Progenitor cell of endocrine pancreas (in vitro differentiated cells): ENCODE data around the gene UBA5. TPM values are rescaled to one million over a fixed set of nuclear protein-coding genes. Genes with fewer than 3 reads are reported as not detected.

Experiments used
- DNase-seq: peaks from one replicate; pipeline ENCODE4 v3.0.0; 2021; ENCODE audit warnings: low spot score; ENCODE audit not compliant: unreplicated experiment
- H3K27ac Mint-ChIP-seq: 2 replicates; pipeline ENCODE4 v1.8.0; 2021; ENCODE audit warnings: mild to moderate bottlenecking, moderate library complexity, mixed read lengths
- H3K27me3 Mint-ChIP-seq: 2 replicates; pipeline ENCODE4 v1.8.0; 2021; ENCODE audit warnings: mixed read lengths
- H3K36me3 Mint-ChIP-seq: 2 replicates; pipeline ENCODE4 v1.8.0; 2022; ENCODE audit warnings: mixed read lengths; ENCODE audit not compliant: insufficient read depth
- H3K4me1 Mint-ChIP-seq: 2 replicates; pipeline ENCODE4 v1.8.0; 2021; ENCODE audit warnings: low read depth, mixed read lengths
- H3K4me3 Mint-ChIP-seq: 2 replicates; pipeline ENCODE4 v1.8.0; 2021; ENCODE audit warnings: low read depth, mild to moderate bottlenecking, moderate library complexity, mixed read lengths
- H3K9me3 Mint-ChIP-seq: 2 replicates; pipeline ENCODE4 v1.8.0; 2021; ENCODE audit warnings: low read depth, mixed read lengths
- CTCF ChIP-seq: fragments of 200-600 bp; sonication (generic); IDR thresholded peaks from one replicate; pipeline ENCODE4 v1.5.0; 2021; ENCODE audit warnings: antibody characterized with exemption, mild to moderate bottlenecking; ENCODE audit not compliant: unreplicated experiment
- total RNA-seq: library from RNA; stranded (reverse); gene quantifications from 2 replicates; pipeline ENCODE4 v1.2.1, GENCODE V29; 2021

The UBA5 gene
- total RNA-seq, 1 donor from 2014 or later = 42.7 TPM

- peak; percentile 60 for TF ChIP-seq CTCF
- Mint-ChIP-seq H3K36me3 (peaks cover 1% of the 10 kb centered on the region), H3K4me3 (peak overlapping the region; percentile 90), H3K27ac (peak overlapping the region; percentile 97), H3K4me1 (peaks cover 19% of the 10 kb centered on the region), H3K27me3 (no peaks in the 10 kb centered on the region), H3K9me3 (no peaks in the 10 kb centered on the region)
- peak; percentile 60 for DNase-seq
Measured at GRCh38 chr3:132721479-132722164, 61.5 kb downstream of the UBA5 start.

- peak within 1 kb of the TSS; percentile 93 for H3K4me3 Mint-ChIP-seq
- peaks cover 19% of the 10 kb centered on the region for H3K4me1 Mint-ChIP-seq
- H3K36me3 Mint-ChIP-seq = peaks cover 1% of the 10 kb centered on the region
- peak; percentile 30 for TF ChIP-seq CTCF
- peak; percentile 93 for DNase-seq
- peak within 1 kb of the TSS; percentile 97 for H3K27ac Mint-ChIP-seq
- no peaks in the 10 kb centered on the region for H3K27me3 Mint-ChIP-seq
- no peaks in the 10 kb centered on the region for H3K9me3 Mint-ChIP-seq
Measured at GRCh38 chr3:132722165-132723023, 62.3 kb downstream of the UBA5 start, which contains the start of gene NPHP3. NPHP3 (minus strand) TSS chr3:132722409; CDS start chr3:132722355, 54 bp downstream.

- H3K27ac Mint-ChIP-seq = peak overlapping the region; percentile 94
- no peak for TF ChIP-seq CTCF
- H3K4me3 Mint-ChIP-seq = peak overlapping the region; percentile 93
Measured at GRCh38 chr3:132723024-132723950, 63.2 kb downstream of the UBA5 start.

GRCh38 chr3:132726341-132726823, 66.3 kb downstream of the UBA5 start:
- peaks cover 3% of the 10 kb centered on the region for H3K27me3 Mint-ChIP-seq
- H3K4me1 Mint-ChIP-seq = peaks cover 9% of the 10 kb centered on the region
- no peak overlapping the region for H3K4me3 Mint-ChIP-seq
- no peak overlapping the region for H3K27ac Mint-ChIP-seq
- TF ChIP-seq CTCF = peak; percentile 83
- no peaks in the 10 kb centered on the region for H3K9me3 Mint-ChIP-seq
- no peak for DNase-seq
- no peaks in the 10 kb centered on the region for H3K36me3 Mint-ChIP-seq

More at GRCh38 chr3:132723024-132723950, 63.2 kb downstream of the UBA5 start:
- H3K9me3 Mint-ChIP-seq = no peaks in the 10 kb centered on the region
- peaks cover 19% of the 10 kb centered on the region for H3K4me1 Mint-ChIP-seq
- no peak for DNase-seq
- peaks cover 1% of the 10 kb centered on the region for H3K36me3 Mint-ChIP-seq
- no peaks in the 10 kb centered on the region for H3K27me3 Mint-ChIP-seq

Other genes with a start within 250 kb of the UBA5 start
- 37.3 and 43.0 TPM in 2 replicates for gene DNAJC13, start 242.8 kb upstream of the UBA5 start, total RNA-seq
- not detected in 2 replicates for gene ACKR4, start 63.1 kb upstream of the UBA5 start, total RNA-seq
- 14.2 and 14.8 TPM in 2 replicates for gene ACAD11, start 520 bp upstream of the UBA5 start, total RNA-seq
- gene NPHP3, start 62.1 kb downstream of the UBA5 start, total RNA-seq = 22.2 and 24.8 TPM in 2 replicates